SK-N-SH (cell line): ENCODE results near the gene TRIM23.

Experiments used
- CTCF ChIP-seq: fragments of 200-600 bp; sonication (generic); IDR thresholded peaks from 2 replicates; pipeline ENCODE4 v1.6.1; 2017; ENCODE audit warnings: antibody characterized with exemption, mild to moderate bottlenecking, moderate library complexity
- FOXM1 ChIP-seq: IDR thresholded peaks from 2 replicates; pipeline ENCODE4 v1.4.0; 2012; ENCODE audit warnings: low read depth, mild to moderate bottlenecking
- POLR2AphosphoS5 ChIP-seq: IDR thresholded peaks from 2 replicates; pipeline ENCODE4 v1.6.1; 2012; ENCODE audit warnings: low read depth, low read length
- TF ChIP-seq, protein P1 (sequence below): IDR thresholded peaks from 2 replicates; pipeline ENCODE4 v1.4.0; 2012; ENCODE audit warnings: low read depth, borderline replicate concordance
- TF ChIP-seq, protein P2 (sequence below): IDR thresholded peaks from 2 replicates; pipeline ENCODE4; 2012

- TF ChIP-seq FOXM1: no peak
- TF ChIP-seq CTCF: peak; percentile 19; the same call in 1 of the 2 replicates
- peak; percentile 65 for TF ChIP-seq POLR2AphosphoS5
- TF ChIP-seq, protein P1, sequence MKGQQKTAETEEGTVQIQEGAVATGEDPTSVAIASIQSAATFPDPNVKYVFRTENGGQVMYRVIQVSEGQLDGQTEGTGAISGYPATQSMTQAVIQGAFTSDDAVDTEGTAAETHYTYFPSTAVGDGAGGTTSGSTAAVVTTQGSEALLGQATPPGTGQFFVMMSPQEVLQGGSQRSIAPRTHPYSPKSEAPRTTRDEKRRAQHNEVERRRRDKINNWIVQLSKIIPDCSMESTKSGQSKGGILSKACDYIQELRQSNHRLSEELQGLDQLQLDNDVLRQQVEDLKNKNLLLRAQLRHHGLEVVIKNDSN: no peak
- TF ChIP-seq, protein P2, sequence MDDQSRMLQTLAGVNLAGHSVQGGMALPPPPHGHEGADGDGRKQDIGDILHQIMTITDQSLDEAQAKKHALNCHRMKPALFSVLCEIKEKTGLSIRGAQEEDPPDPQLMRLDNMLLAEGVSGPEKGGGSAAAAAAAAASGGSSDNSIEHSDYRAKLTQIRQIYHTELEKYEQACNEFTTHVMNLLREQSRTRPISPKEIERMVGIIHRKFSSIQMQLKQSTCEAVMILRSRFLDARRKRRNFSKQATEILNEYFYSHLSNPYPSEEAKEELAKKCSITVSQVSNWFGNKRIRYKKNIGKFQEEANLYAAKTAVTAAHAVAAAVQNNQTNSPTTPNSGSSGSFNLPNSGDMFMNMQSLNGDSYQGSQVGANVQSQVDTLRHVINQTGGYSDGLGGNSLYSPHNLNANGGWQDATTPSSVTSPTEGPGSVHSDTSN: no peak
Measured at GRCh38 chr5:65624571-65625555, 730 bp upstream of the TRIM23 start, which contains the start of the genes SHLD3 and TRAPPC13.
